Kidney (tissue), 14 donors: Measurements from ENCODE around the gene PMEPA1. TPM values are rescaled to one million over a fixed set of nuclear protein-coding genes. Genes with fewer than 3 reads are reported as not detected.

ENCODE experiments used
- DNase-seq, 5 donors: peaks; one replicate each; pipeline ENCODE4 v3.0.0-alpha.2; 2013 to 2020
- FAIRE-seq: peaks from 2 replicates; lab custom pipeline; 2012; peaks lifted over from hg19 to GRCh38; lab: Jason Lieb, UNC
- H3K27ac ChIP-seq, 2 donors: one replicate each; pipeline ENCODE4 v1.7.0; 2013; ENCODE audit warnings: low read depth in 2 of 2, low read length in 2 of 2, inconsistent platforms in 1 of 2
- H3K27me3 ChIP-seq: one replicate; pipeline ENCODE4 v1.7.1; 2013; ENCODE audit warnings: low read length, inconsistent platforms; ENCODE audit not compliant: control insufficient read depth, insufficient read depth
- H3K36me3 ChIP-seq, 3 donors: one replicate each; pipeline versions ENCODE4 v1.7.0 to v1.7.1; 2013; ENCODE audit warnings: low read length in 3 of 3, control low read depth in 1 of 3, inconsistent platforms in 1 of 3; ENCODE audit not compliant: insufficient read depth in 3 of 3, control insufficient read depth in 2 of 3
- H3K4me1 ChIP-seq, 3 donors: one replicate each; pipeline versions ENCODE4 v1.7.0 to v1.7.1; 2013; ENCODE audit warnings: low read length in 3 of 3, inconsistent platforms in 1 of 3, low read depth in 1 of 3; ENCODE audit not compliant: control insufficient read depth in 2 of 3, insufficient read depth in 2 of 3
- H3K4me3 ChIP-seq, 3 donors: one replicate each; pipeline versions ENCODE4 v1.7.0 to v1.8.1; 2013; ENCODE audit warnings: low read length in 3 of 3, control low read depth in 1 of 3, inconsistent platforms in 1 of 3
- H3K9ac ChIP-seq, 3 donors: one replicate each; pipeline versions ENCODE4 v1.7.0 to v1.7.1; 2013; ENCODE audit warnings: low read length in 3 of 3, control low read depth in 1 of 3, inconsistent platforms in 1 of 3
- H3K9me3 ChIP-seq, 3 donors: one replicate each; pipeline versions ENCODE4 v1.7.0 to v1.7.1; 2013; ENCODE audit warnings: low read length in 3 of 3, control low read depth in 1 of 3, inconsistent platforms in 1 of 3; ENCODE audit not compliant: control insufficient read depth in 2 of 3, insufficient read depth in 1 of 3
- intact Hi-C: fragments of 100-400 bp; cut with DNase I; formaldehyde crosslinking; loops from one replicate; pipeline ENCODE4 v1.11.1; 2022
- polyA plus RNA-seq: library from polyadenylated mRNA; stranded (reverse); fragments of 350-450 nt; fragmentation: Illumina TruSeq; extraction: RNeasy Lipid Tissue Mini Kit (QIAGEN cat#74804); gene quantifications from one replicate; pipeline ENCODE4 v1.2.3, GENCODE V29; 2014; ENCODE audit warnings: low read depth, low replicate concordance; ENCODE audit not compliant: insufficient read depth
- total RNA-seq: library from RNA; stranded (reverse); fragmentation: NEBNext Ultra II Directional; extraction: Animal tissue kit (Norgen Biotek cat#: 25700); gene quantifications from one replicate; pipeline ENCODE4 v1.2.1, GENCODE V29; 2021
- TF ChIP-seq, protein P1 (sequence below): IDR thresholded peaks from 3 replicates; pipeline ENCODE4 v1.5.1; 2012; ENCODE audit warnings: mild to moderate bottlenecking, moderate library complexity, borderline replicate concordance; ENCODE audit not compliant: insufficient read depth; ENCODE audit errors: extremely low read depth
- donor health status: control.
- donor health status: control.
- donor health status: control.
- donor health status: control.
- donor health status: control.
- donor health status: DM: yes; HTN: yes; CAD: no.
- donor health status: Normal renal cell carcinoma (clear cell type).

Gene PMEPA1
- total and polyA plus RNA-seq, 2 donors from 2014 or later, result 12.9 to 30.4 TPM

DNA sequence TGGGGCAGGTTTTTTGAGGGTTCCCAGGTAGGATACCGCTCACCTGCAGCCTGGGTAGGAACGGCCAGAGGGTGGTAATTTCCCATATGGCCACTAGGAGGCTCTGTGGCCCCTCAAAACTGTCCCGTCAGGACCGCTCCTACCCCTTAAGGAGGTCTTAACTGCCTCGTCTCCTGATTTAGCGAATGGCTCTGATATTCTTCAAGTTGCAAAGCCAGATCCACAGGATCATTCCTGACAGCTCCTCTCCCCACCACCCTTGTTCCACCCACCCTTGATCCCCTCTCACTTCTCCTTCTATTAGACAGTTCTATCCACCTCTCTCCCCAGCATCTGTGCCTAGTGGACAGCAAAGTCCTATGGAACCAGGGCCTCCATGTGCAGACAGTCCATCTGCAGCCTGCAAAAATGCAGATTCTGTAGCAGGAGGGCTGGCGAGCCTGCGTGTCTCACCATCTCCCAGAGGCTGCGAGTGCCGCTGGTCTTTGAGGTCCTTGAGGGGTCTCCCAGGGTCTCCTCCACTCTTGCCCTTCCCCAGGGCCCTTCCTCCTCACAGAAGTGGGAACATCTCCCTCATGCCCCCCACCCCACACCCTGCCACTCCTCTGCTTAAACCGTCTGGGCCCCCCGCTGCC is 55.3 kb downstream of the PMEPA1 start:
- Histone ChIP-seq H3K9ac (no peak overlapping the region), H3K27ac (no peak overlapping the region), H3K36me3 (no peaks in the 10 kb centered on the region), H3K27me3 (no peaks in the 10 kb centered on the region), H3K9me3 (no peaks in the 10 kb centered on the region), H3K4me1 (no peaks in the 10 kb centered on the region), H3K4me3 (no peak overlapping the region)
- TF ChIP-seq, protein P1, sequence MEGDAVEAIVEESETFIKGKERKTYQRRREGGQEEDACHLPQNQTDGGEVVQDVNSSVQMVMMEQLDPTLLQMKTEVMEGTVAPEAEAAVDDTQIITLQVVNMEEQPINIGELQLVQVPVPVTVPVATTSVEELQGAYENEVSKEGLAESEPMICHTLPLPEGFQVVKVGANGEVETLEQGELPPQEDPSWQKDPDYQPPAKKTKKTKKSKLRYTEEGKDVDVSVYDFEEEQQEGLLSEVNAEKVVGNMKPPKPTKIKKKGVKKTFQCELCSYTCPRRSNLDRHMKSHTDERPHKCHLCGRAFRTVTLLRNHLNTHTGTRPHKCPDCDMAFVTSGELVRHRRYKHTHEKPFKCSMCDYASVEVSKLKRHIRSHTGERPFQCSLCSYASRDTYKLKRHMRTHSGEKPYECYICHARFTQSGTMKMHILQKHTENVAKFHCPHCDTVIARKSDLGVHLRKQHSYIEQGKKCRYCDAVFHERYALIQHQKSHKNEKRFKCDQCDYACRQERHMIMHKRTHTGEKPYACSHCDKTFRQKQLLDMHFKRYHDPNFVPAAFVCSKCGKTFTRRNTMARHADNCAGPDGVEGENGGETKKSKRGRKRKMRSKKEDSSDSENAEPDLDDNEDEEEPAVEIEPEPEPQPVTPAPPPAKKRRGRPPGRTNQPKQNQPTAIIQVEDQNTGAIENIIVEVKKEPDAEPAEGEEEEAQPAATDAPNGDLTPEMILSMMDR, result peak; percentile 81
- peak; percentile 71 to 80 (median 73) for DNase-seq
- FAIRE-seq, result no peak
- intact Hi-C loops, result loop anchor here (10.0 kb wide), 1 partner anchor 530 kb away; no protein-coding TSS in a partner anchor

DNA sequence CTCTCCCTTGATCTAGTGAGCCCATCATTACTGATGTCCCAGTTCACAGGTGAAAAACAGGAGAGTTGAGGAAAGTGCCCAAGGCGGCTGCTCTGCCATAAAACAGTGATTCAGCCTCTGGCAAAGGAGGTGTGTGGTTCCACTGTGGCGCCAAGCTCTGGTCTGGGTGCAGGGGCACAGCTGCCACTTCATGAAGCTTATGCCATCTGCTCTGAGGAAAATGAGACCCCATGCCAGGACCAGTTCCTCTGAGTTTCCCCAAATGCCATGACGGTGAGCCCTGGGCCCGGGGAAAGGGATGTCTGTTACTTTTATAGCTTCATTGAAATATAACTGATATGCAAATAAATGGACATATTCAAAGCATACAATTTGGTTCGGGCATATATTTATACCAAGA is 55.9 kb downstream of the PMEPA1 start:
- H3K9ac ChIP-seq, result no peak overlapping the region
- peaks cover 0 to 2% (median 0%) of the 10 kb centered on the region in 3 donors for H3K36me3 ChIP-seq
- intact Hi-C loops, result loop anchor here (10.0 kb wide), 1 partner anchor 531 kb away; no protein-coding TSS in a partner anchor
- H3K27ac ChIP-seq, result no peak overlapping the region
- no peak overlapping the region for H3K4me3 ChIP-seq
- FAIRE-seq (no peak), DNase-seq (peak in 1 of 5 donors; percentile 30)
- no peaks in the 10 kb centered on the region for H3K27me3 ChIP-seq
- H3K4me1 ChIP-seq, result no peaks in the 10 kb centered on the region
- H3K9me3 ChIP-seq, result no peaks in the 10 kb centered on the region
- TF ChIP-seq, protein P1, result no peak

DNA sequence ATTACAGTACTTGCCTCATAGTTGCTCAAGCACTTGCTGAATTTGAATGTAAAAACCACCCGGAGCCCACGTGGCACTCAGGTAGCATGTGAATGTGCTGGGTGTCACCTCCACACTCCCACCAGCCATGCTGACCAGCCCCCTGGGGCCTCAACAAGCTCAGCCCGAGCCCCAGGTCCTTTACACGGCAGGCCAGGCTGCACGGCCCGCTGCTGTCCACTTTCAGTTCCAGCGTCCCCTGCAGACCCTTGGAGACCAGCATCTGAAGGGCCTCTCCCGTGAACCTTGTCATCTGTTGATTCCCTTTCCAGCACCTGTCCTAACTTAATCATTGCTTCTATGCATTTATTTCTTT is 56.3 kb downstream of the PMEPA1 start:
- peak in 2 of 5 donors; percentile 5 to 66 for DNase-seq
- H3K27ac ChIP-seq, result no peak overlapping the region
- no peaks in the 10 kb centered on the region for H3K9me3 ChIP-seq
- intact Hi-C loops, result loop anchor here (10.0 kb wide), 1 partner anchor 531 kb away; no protein-coding TSS in a partner anchor
- TF ChIP-seq, protein P1, result no peak
- no peaks in the 10 kb centered on the region for H3K27me3 ChIP-seq
- H3K9ac ChIP-seq, result no peak overlapping the region
- H3K36me3 ChIP-seq, result peaks cover 0 to 2% (median 0%) of the 10 kb centered on the region in 3 donors
- H3K4me3 ChIP-seq, result no peak overlapping the region
- FAIRE-seq, result no peak
- no peaks in the 10 kb centered on the region for H3K4me1 ChIP-seq
